SKM-1 treated with dmso at 0.1 percent for 144 hours (cell line): Measurements from ENCODE around the gene SAFB2.

Experiments
- DNase-seq: peaks from one replicate; lab custom pipeline; 2025; ENCODE audit not compliant: unreplicated experiment; lab: John Stamatoyannopoulos, UW

The SAFB2 gene

GRCh38 chr19:5585461-5586299, 36.9 kb downstream of the SAFB2 start:
- no peak for DNase-seq

- DNase-seq, result no peak
These were observed 42.4 kb downstream of the SAFB2 start for GRCh38 chr19:5580161-5580571.

GRCh38 chr19:5579697-5580096, 42.9 kb downstream of the SAFB2 start:
- no peak for DNase-seq

GRCh38 chr19:5579286-5579685, 43.3 kb downstream of the SAFB2 start:
- DNase-seq, result no peak

- DNase-seq, result peak; percentile 61
These were observed 44.3 kb downstream of the SAFB2 start for GRCh38 chr19:5578097-5578846.

GRCh38 chr19:5575590-5575989, 47.0 kb downstream of the SAFB2 start:
- DNase-seq, result no peak

GRCh38 chr19:5572556-5573286, 49.9 kb downstream of the SAFB2 start:
- DNase-seq, result no peak

- no peak for DNase-seq
These were observed 50.8 kb downstream of the SAFB2 start for GRCh38 chr19:5571777-5572176.

GRCh38 chr19:5567970-5568407, 54.6 kb downstream of the SAFB2 start:
- DNase-seq, result no peak

- DNase-seq, result no peak
These were observed 55.1 kb downstream of the SAFB2 start, which contains the start of gene TINCR for GRCh38 chr19:5567360-5567969. TSS of gene TINCR (minus strand) at chr19:5567953.

GRCh38 chr19:5564930-5565329, 57.6 kb downstream of the SAFB2 start:
- no peak for DNase-seq

- peak; percentile 19 for DNase-seq
These were observed 58.5 kb downstream of the SAFB2 start for GRCh38 chr19:5563935-5564612.

- no peak for DNase-seq
These were observed 59.6 kb downstream of the SAFB2 start for GRCh38 chr19:5563008-5563431.

- DNase-seq, result no peak
These were observed 60.3 kb downstream of the SAFB2 start for GRCh38 chr19:5562280-5562679.

GRCh38 chr19:5561559-5561958, 61.0 kb downstream of the SAFB2 start:
- DNase-seq, result no peak

- DNase-seq, result no peak
These were observed 62.4 kb downstream of the SAFB2 start for GRCh38 chr19:5560156-5560555.

GRCh38 chr19:5559804-5560133, 62.8 kb downstream of the SAFB2 start:
- DNase-seq, result no peak

GRCh38 chr19:5558101-5558621, 64.4 kb downstream of the SAFB2 start:
- no peak for DNase-seq

GRCh38 chr19:5557691-5558090, 64.9 kb downstream of the SAFB2 start:
- no peak for DNase-seq

- DNase-seq, result no peak
These were observed 67.7 kb downstream of the SAFB2 start for GRCh38 chr19:5554828-5555227.
